ENCODE measurements around the gene MED7.

Gene MED7

DNA sequence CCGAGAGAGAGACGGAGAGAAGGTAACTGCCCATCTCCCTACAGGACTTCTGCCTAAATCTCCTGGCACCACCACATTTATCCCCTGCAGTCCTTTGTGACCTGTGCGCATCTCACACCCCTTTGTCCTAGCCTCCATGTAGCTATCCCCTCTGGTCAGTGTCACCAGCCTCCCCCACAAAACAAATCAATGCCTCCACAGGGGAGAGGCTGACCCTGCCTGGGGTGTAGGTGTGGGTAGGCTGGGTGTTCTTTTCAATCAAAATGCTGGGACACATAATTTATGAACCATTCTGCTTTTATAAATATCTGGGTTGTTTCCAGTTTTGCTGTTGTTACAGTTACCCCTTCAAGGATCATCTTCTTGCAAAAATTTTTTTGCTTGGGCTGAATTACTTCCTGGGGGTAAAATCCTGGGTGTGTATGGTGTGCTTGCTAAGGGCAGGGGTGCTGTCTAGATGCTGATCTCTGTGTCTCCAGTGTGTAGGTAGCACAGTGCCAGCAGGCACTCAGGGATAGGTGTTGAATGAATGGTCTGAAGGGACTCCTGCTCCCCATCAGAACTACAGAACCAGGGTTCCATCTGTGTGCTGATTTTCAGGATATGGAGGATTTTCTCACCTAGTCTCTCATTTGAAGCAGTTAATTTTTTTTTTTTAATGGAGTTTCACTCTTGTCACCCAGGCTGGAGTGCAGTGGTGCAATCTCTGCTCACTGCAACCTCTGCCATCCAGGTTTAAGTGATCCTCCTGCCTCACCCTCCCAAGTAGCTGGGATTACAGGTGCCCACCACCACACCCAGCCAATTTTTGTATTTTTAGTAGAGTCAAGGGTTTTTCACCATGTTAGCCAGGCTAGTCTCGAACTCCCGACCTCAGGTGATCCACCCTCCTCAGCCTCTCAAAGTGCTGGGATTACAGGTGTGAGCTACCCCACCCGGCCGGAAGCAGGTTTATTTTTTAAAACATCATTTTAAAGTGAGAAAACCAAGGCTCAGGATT, 23.8 kb upstream of the MED7 start, which contains the start of gene GARIN3:
GARIN3 (minus strand) TSS at position 51 of the 1,000 bp plus-strand sequence. CDS start 96 bp downstream, outside the sequence.
- H3K27ac ChIP-seq (ENCODE audit: low read depth, low read length) = no peak within 1 kb of the TSS
- no peaks in the 10 kb centered on the region for H3K4me1 ChIP-seq (ENCODE audit: control insufficient read depth, low read depth, low read length)
- H3K18ac ChIP-seq (ENCODE audit: low read length) = no peak within 1 kb of the TSS
- H3K23ac ChIP-seq (ENCODE audit: low read length) = no peak within 1 kb of the TSS
- no peak for DNase-seq
- no peaks in the 10 kb centered on the region for H3K79me1 ChIP-seq (ENCODE audit: low read length)
- H3K4me2 ChIP-seq (ENCODE audit: low read length) = no peak within 1 kb of the TSS
- no CpG with 5 or more reads among the region's 7 CpGs for WGBS (ENCODE audit: extremely low coverage, insufficient coverage, low lambda C conversion rate)
- no peaks in the 10 kb centered on the region for H3K27me3 ChIP-seq (ENCODE audit: insufficient read depth, low read length, poor library complexity)
- H3K4ac ChIP-seq (ENCODE audit: low read depth, low read length) = no peak within 1 kb of the TSS
- no peak within 1 kb of the TSS for H2BK15ac ChIP-seq (replicated peaks; ENCODE audit: low read depth)
- no peak within 1 kb of the TSS for H3K4me3 ChIP-seq (ENCODE audit: low read length)
- no peak within 1 kb of the TSS for H3K56ac ChIP-seq (ENCODE audit: low read length)
- no peak within 1 kb of the TSS for H2AK5ac ChIP-seq (ENCODE audit: low read length)
- no peaks in the 10 kb centered on the region for H3K79me2 ChIP-seq (ENCODE audit: control insufficient read depth, insufficient read depth, low read length)
- H3K36me3 ChIP-seq (ENCODE audit: control insufficient read depth, insufficient read depth, low read length) = no peaks in the 10 kb centered on the region
- no peak within 1 kb of the TSS for H3K9ac ChIP-seq (ENCODE audit: low read length)
- no peak within 1 kb of the TSS for H2BK120ac ChIP-seq (ENCODE audit: low read depth, low read length)
- H4K8ac ChIP-seq (ENCODE audit: low read depth, low read length) = no peak within 1 kb of the TSS
- H2BK5ac ChIP-seq (ENCODE audit: low read length) = no peak within 1 kb of the TSS
- H4K5ac ChIP-seq (ENCODE audit: low read length) = no peak within 1 kb of the TSS

- H2AK5ac ChIP-seq (ENCODE audit: low read length) = no peak overlapping the region
- H3K79me2 ChIP-seq (ENCODE audit: control insufficient read depth, insufficient read depth, low read length) = no peaks in the 10 kb centered on the region
- H3K36me3 ChIP-seq (ENCODE audit: control insufficient read depth, insufficient read depth, low read length) = no peaks in the 10 kb centered on the region
- H3K4me1 ChIP-seq (ENCODE audit: control insufficient read depth, low read depth, low read length) = no peaks in the 10 kb centered on the region
- H3K23ac ChIP-seq (ENCODE audit: low read length) = no peak overlapping the region
- H3K9ac ChIP-seq (ENCODE audit: low read length) = no peak overlapping the region
- H3K18ac ChIP-seq (ENCODE audit: low read length) = no peak overlapping the region
- no peak overlapping the region for H3K27ac ChIP-seq (ENCODE audit: low read depth, low read length)
- no peak overlapping the region for H3K4ac ChIP-seq (ENCODE audit: low read depth, low read length)
- no peak overlapping the region for H2BK5ac ChIP-seq (ENCODE audit: low read length)
- H2BK15ac ChIP-seq (replicated peaks; ENCODE audit: low read depth) = no peak overlapping the region
- no peak for DNase-seq
- H2BK120ac ChIP-seq (ENCODE audit: low read depth, low read length) = no peak overlapping the region
- no peak overlapping the region for H3K4me2 ChIP-seq (ENCODE audit: low read length)
- H3K56ac ChIP-seq (ENCODE audit: low read length) = no peak overlapping the region
- no peak overlapping the region for H4K8ac ChIP-seq (ENCODE audit: low read depth, low read length)
- H3K4me3 ChIP-seq (ENCODE audit: low read length) = no peak overlapping the region
- H3K27me3 ChIP-seq (ENCODE audit: insufficient read depth, low read length, poor library complexity) = no peaks in the 10 kb centered on the region
- H4K5ac ChIP-seq (ENCODE audit: low read length) = no peak overlapping the region
- no peaks in the 10 kb centered on the region for H3K79me1 ChIP-seq (ENCODE audit: low read length)
- no CpG with 5 or more reads among the region's 14 CpGs for WGBS (ENCODE audit: extremely low coverage, insufficient coverage, low lambda C conversion rate)
Measured at GRCh38 chr5:157165668-157166067, 23.0 kb upstream of the MED7 start.

- Histone ChIP-seq H3K79me2 (ENCODE audit: control insufficient read depth, insufficient read depth, low read length) (no peaks in the 10 kb centered on the region), H3K18ac (ENCODE audit: low read length) (no peak overlapping the region), H3K79me1 (ENCODE audit: low read length) (no peaks in the 10 kb centered on the region), H3K56ac (ENCODE audit: low read length) (no peak overlapping the region), H4K8ac (ENCODE audit: low read depth, low read length) (no peak overlapping the region), H3K36me3 (ENCODE audit: control insufficient read depth, insufficient read depth, low read length) (no peaks in the 10 kb centered on the region), H3K4me1 (ENCODE audit: control insufficient read depth, low read depth, low read length) (no peaks in the 10 kb centered on the region), H3K27ac (ENCODE audit: low read depth, low read length) (no peak overlapping the region), H3K4me3 (ENCODE audit: low read length) (no peak overlapping the region), H3K4ac (ENCODE audit: low read depth, low read length) (no peak overlapping the region), H2AK5ac (ENCODE audit: low read length) (no peak overlapping the region), H3K9ac (ENCODE audit: low read length) (no peak overlapping the region), H2BK15ac (replicated peaks; ENCODE audit: low read depth) (no peak overlapping the region), H3K27me3 (ENCODE audit: insufficient read depth, low read length, poor library complexity) (no peaks in the 10 kb centered on the region), H3K23ac (ENCODE audit: low read length) (no peak overlapping the region), H2BK120ac (ENCODE audit: low read depth, low read length) (no peak overlapping the region), H3K4me2 (ENCODE audit: low read length) (no peak overlapping the region), H4K5ac (ENCODE audit: low read length) (no peak overlapping the region), H2BK5ac (ENCODE audit: low read length) (no peak overlapping the region)
- WGBS (ENCODE audit: extremely low coverage, insufficient coverage, low lambda C conversion rate) = no CpG with 5 or more reads among the region's 4 CpGs
- DNase-seq = no peak
Measured at GRCh38 chr5:157165261-157165660, 22.6 kb upstream of the MED7 start.

DNA sequence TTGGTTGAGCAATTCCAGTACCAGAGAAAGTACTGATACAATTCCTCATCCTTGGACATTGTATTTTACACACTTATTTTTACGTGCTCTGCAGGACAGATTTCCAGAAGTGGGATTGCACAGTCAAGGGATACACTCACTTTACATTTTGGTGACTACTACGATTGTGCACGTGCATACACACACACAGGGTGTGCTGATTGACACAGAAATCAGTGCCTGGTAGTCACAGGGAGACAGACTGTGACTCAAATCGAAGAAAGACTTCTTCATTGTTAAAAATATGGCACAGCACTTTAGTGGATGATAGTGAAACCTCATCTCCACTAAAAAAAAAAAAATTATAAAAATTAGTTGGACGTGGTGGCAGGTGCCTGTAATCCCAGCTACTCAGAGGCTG, 21.9 kb upstream of the MED7 start:
- Histone ChIP-seq H4K8ac (ENCODE audit: low read depth, low read length) (no peak overlapping the region), H3K27me3 (ENCODE audit: insufficient read depth, low read length, poor library complexity) (no peaks in the 10 kb centered on the region), H3K23ac (ENCODE audit: low read length) (no peak overlapping the region), H2BK5ac (ENCODE audit: low read length) (no peak overlapping the region), H2BK120ac (ENCODE audit: low read depth, low read length) (no peak overlapping the region), H3K4me3 (ENCODE audit: low read length) (no peak overlapping the region), H2BK15ac (replicated peaks; ENCODE audit: low read depth) (no peak overlapping the region), H3K9ac (ENCODE audit: low read length) (no peak overlapping the region), H4K5ac (ENCODE audit: low read length) (no peak overlapping the region), H3K79me1 (ENCODE audit: low read length) (no peaks in the 10 kb centered on the region), H3K4me1 (ENCODE audit: control insufficient read depth, low read depth, low read length) (no peaks in the 10 kb centered on the region), H3K36me3 (ENCODE audit: control insufficient read depth, insufficient read depth, low read length) (no peaks in the 10 kb centered on the region), H3K18ac (ENCODE audit: low read length) (no peak overlapping the region), H3K4ac (ENCODE audit: low read depth, low read length) (no peak overlapping the region), H3K79me2 (ENCODE audit: control insufficient read depth, insufficient read depth, low read length) (no peaks in the 10 kb centered on the region), H3K56ac (ENCODE audit: low read length) (no peak overlapping the region), H2AK5ac (ENCODE audit: low read length) (no peak overlapping the region), H3K27ac (ENCODE audit: low read depth, low read length) (no peak overlapping the region), H3K4me2 (ENCODE audit: low read length) (no peak overlapping the region)
- no peak for DNase-seq
- no CpG with 5 or more reads among the region's 5 CpGs for WGBS (ENCODE audit: extremely low coverage, insufficient coverage, low lambda C conversion rate)

DNA sequence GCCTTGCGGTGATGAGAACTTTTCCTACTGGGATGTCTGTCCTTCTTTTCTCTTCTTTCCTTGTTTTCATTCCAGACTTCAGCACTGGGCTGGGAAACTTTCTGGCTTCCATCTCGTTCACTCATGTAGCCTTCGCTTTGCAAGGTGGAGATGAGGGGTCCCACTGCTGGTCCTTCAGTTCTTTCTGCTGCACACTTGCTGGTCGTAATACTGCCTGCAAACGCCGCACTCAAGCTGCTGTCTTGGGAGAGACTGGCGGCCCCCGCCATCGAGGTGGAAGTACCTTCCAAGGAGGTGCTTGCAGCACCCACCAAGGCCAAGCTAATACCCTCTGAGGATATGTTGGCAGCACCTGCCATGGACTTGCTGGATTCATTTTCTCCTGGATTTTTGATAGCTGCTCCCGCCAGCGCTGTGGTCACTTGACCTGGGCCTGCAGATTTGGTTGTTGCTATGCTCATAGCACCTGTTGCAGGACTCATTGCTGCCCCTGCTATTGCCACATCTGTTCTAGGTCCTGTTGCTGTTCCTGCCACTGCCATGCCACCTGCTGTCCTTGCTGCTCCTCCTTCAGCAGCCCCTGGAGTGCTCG, 20.4 kb upstream of the MED7 start:
- DNase-seq = no peak
- no peak overlapping the region for H4K5ac ChIP-seq (ENCODE audit: low read length)
- H3K23ac ChIP-seq (ENCODE audit: low read length) = no peak overlapping the region
- H3K36me3 ChIP-seq (ENCODE audit: control insufficient read depth, insufficient read depth, low read length) = no peaks in the 10 kb centered on the region
- H3K56ac ChIP-seq (ENCODE audit: low read length) = no peak overlapping the region
- no peak overlapping the region for H2BK5ac ChIP-seq (ENCODE audit: low read length)
- H3K4me3 ChIP-seq (ENCODE audit: low read length) = no peak overlapping the region
- H3K27me3 ChIP-seq (ENCODE audit: insufficient read depth, low read length, poor library complexity) = no peaks in the 10 kb centered on the region
- H4K8ac ChIP-seq (ENCODE audit: low read depth, low read length) = no peak overlapping the region
- H2BK120ac ChIP-seq (ENCODE audit: low read depth, low read length) = no peak overlapping the region
- H3K9ac ChIP-seq (ENCODE audit: low read length) = no peak overlapping the region
- H3K18ac ChIP-seq (ENCODE audit: low read length) = no peak overlapping the region
- no peak overlapping the region for H3K4me2 ChIP-seq (ENCODE audit: low read length)
- no peak overlapping the region for H2AK5ac ChIP-seq (ENCODE audit: low read length)
- H3K79me2 ChIP-seq (ENCODE audit: control insufficient read depth, insufficient read depth, low read length) = no peaks in the 10 kb centered on the region
- no peaks in the 10 kb centered on the region for H3K4me1 ChIP-seq (ENCODE audit: control insufficient read depth, low read depth, low read length)
- no peaks in the 10 kb centered on the region for H3K79me1 ChIP-seq (ENCODE audit: low read length)
- H3K4ac ChIP-seq (ENCODE audit: low read depth, low read length) = no peak overlapping the region
- H2BK15ac ChIP-seq (replicated peaks; ENCODE audit: low read depth) = no peak overlapping the region
- WGBS (ENCODE audit: extremely low coverage, insufficient coverage, low lambda C conversion rate) = no CpG with 5 or more reads among the region's 12 CpGs
- H3K27ac ChIP-seq (ENCODE audit: low read depth, low read length) = no peak overlapping the region
